ENCODE results near the gene CPNE2. TPM values are rescaled to one million over a fixed set of nuclear protein-coding genes. Genes with fewer than 3 reads are reported as not detected.
A peak's percentile ranks its signal among the peaks of the same experiment; 100 is the strongest.

The CPNE2 gene
- total RNA-seq, 6 donors from 2014 or later = 39.4 to 58.7 (median 53.1) TPM

- WGBS, 2 donors = 50 to 53% methylated on average over 16 to 17 of the region's 18 CpGs
- Histone ChIP-seq H3K4me1 (peaks cover 33 to 57% (median 36%) of the 10 kb centered on the region in 4 donors), H3K4me3 (peak overlapping the region; percentile 87 to 95 (median 88)), H3K27ac (peak overlapping the region; percentile 84 to 96 (median 91)), H3K36me3 (no peaks in the 10 kb centered on the region), H3K27me3 (no peaks in the 10 kb centered on the region), H3K9me3 (no peaks in the 10 kb centered on the region)
- TF ChIP-seq EP300 (IDR thresholded peaks at IDR 0.05) (no peak), POLR2A (IDR thresholded peaks at IDR 0.05) (no peak), POLR2AphosphoS5 (IDR thresholded peaks at IDR 0.05) (no peak)
- TF ChIP-seq, protein P1, sequence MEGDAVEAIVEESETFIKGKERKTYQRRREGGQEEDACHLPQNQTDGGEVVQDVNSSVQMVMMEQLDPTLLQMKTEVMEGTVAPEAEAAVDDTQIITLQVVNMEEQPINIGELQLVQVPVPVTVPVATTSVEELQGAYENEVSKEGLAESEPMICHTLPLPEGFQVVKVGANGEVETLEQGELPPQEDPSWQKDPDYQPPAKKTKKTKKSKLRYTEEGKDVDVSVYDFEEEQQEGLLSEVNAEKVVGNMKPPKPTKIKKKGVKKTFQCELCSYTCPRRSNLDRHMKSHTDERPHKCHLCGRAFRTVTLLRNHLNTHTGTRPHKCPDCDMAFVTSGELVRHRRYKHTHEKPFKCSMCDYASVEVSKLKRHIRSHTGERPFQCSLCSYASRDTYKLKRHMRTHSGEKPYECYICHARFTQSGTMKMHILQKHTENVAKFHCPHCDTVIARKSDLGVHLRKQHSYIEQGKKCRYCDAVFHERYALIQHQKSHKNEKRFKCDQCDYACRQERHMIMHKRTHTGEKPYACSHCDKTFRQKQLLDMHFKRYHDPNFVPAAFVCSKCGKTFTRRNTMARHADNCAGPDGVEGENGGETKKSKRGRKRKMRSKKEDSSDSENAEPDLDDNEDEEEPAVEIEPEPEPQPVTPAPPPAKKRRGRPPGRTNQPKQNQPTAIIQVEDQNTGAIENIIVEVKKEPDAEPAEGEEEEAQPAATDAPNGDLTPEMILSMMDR (IDR thresholded peaks at IDR 0.05) = no peak
- DNase-seq (no peak), ATAC-seq (ENCODE audit: low FRiP score in 2 of 2) (no peak)
Observed at GRCh38 chr16:57093666-57094564, 1.5 kb downstream of the CPNE2 start.

DNA sequence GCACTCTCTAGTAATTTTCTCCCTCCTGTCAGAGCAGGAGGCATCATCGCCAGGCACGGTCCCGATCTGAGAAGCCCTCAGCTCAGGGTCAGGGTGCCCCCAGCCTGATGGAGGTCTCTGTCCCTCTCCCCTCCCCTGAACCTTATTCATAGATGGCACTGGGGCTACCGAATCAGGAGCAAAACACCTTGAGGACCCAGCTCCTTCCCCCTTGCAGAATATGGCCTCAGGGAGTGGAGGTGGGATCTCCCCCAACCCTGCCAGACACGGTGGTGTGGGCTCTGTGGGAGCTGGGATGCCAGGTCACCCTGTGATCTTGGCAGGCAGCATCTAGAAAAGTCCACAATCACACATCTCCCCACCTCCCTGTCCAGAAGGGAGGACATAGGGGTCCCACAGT is 2.5 kb downstream of the CPNE2 start:
- no peak for TF ChIP-seq POLR2A (IDR thresholded peaks at IDR 0.05)
- TF ChIP-seq POLR2AphosphoS5 (IDR thresholded peaks at IDR 0.05) = no peak
- TF ChIP-seq EP300 (IDR thresholded peaks at IDR 0.05) = no peak
- TF ChIP-seq, protein P1 (IDR thresholded peaks at IDR 0.05) = no peak
- Histone ChIP-seq H3K4me1 (peaks cover 36 to 60% (median 39%) of the 10 kb centered on the region in 4 donors), H3K9me3 (no peaks in the 10 kb centered on the region), H3K27me3 (no peaks in the 10 kb centered on the region), H3K27ac (peak overlapping the region in 1 of 4 donors; percentile 96), H3K4me3 (peak overlapping the region in 1 of 4 donors; percentile 95), H3K36me3 (no peaks in the 10 kb centered on the region)
- DNase-seq (no peak), ATAC-seq (ENCODE audit: low FRiP score in 2 of 2) (no peak)
- WGBS, 2 donors = 53 to 65% methylated on average over 5 of the region's 5 CpGs

GRCh38 chr16:57096192-57096591 is 3.8 kb downstream of the CPNE2 start:
- Histone ChIP-seq H3K4me3 (no peak overlapping the region), H3K27ac (no peak overlapping the region), H3K27me3 (no peaks in the 10 kb centered on the region), H3K36me3 (no peaks in the 10 kb centered on the region), H3K9me3 (no peaks in the 10 kb centered on the region), H3K4me1 (peaks cover 36 to 54% (median 41%) of the 10 kb centered on the region in 4 donors)
- DNase-seq = no peak
- 98% methylated on average over 3 of the region's 3 CpGs for WGBS, 2 donors
- ATAC-seq (ENCODE audit: low FRiP score in 2 of 2) = no peak
- TF ChIP-seq POLR2A (IDR thresholded peaks at IDR 0.05) (no peak), POLR2AphosphoS5 (IDR thresholded peaks at IDR 0.05) (no peak), EP300 (IDR thresholded peaks at IDR 0.05) (no peak)
- TF ChIP-seq, protein P1 (IDR thresholded peaks at IDR 0.05) = no peak

- Histone ChIP-seq H3K27me3 (no peaks in the 10 kb centered on the region), H3K36me3 (no peaks in the 10 kb centered on the region), H3K4me3 (no peak overlapping the region), H3K27ac (no peak overlapping the region), H3K9me3 (no peaks in the 10 kb centered on the region), H3K4me1 (peaks cover 30 to 48% (median 35%) of the 10 kb centered on the region in 4 donors)
- no peak for ATAC-seq (ENCODE audit: low FRiP score in 2 of 2)
- DNase-seq = no peak
- 94 to 100% methylated on average over 2 of the region's 2 CpGs for WGBS, 2 donors
- TF ChIP-seq EP300 (IDR thresholded peaks at IDR 0.05) = no peak
- TF ChIP-seq, protein P1 (IDR thresholded peaks at IDR 0.05) = no peak
- TF ChIP-seq POLR2A (IDR thresholded peaks at IDR 0.05) = no peak
- TF ChIP-seq POLR2AphosphoS5 (IDR thresholded peaks at IDR 0.05) = no peak
Observed at GRCh38 chr16:57096793-57097192, 4.4 kb downstream of the CPNE2 start.

Measured in upper lobe of left lung (tissue), 6 donors.